Measurements from ENCODE around the gene DDX59.
A peak's percentile ranks its signal among the peaks of the same experiment; 100 is the strongest.

DDX59 gene

DNA sequence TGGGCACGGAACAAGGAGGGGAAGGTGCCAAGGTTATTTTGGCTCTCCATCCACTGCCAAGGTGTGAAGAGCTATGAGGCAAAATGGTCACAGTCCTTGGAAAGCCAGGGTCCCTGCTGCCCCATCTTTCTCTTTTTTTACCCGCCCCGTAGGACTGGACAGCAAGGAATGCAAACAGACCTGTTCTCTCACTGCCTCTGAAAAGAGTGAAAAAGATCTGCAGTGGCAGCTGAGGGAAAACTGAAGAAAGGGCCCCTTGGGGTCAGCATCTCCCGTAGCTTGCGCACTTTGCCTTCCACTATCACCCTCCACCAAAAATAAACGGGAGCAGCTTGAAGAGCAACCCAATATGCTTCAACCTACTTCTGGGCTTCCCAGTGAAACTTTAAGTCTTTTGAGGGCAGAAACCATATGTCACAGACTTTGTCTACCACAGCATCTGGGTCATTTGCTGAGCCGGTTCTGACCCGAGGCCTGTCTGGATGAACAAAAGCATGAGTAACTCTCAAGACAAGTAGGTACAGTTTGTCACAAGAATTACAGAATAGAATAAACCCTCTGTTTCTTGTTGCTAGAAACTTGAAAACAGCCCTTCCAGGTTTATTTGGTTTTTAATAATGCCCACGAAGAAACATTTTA lies 39.7 kb downstream of the DDX59 start:
- TF ChIP-seq POLR2A (IDR thresholded peaks at IDR 0.05; ENCODE audit: low read length) = no peak
- no peak for TF ChIP-seq GATA1 (IDR thresholded peaks at IDR 0.05; ENCODE audit: low read depth, low read length)
- DNase-seq = no peak

- no peak for DNase-seq
- TF ChIP-seq GATA1 (IDR thresholded peaks at IDR 0.05; ENCODE audit: low read depth, low read length) (no peak), POLR2A (IDR thresholded peaks at IDR 0.05; ENCODE audit: low read length) (no peak)
Observed at GRCh38 chr1:200628223-200628881, 41.4 kb downstream of the DDX59 start.

DNA sequence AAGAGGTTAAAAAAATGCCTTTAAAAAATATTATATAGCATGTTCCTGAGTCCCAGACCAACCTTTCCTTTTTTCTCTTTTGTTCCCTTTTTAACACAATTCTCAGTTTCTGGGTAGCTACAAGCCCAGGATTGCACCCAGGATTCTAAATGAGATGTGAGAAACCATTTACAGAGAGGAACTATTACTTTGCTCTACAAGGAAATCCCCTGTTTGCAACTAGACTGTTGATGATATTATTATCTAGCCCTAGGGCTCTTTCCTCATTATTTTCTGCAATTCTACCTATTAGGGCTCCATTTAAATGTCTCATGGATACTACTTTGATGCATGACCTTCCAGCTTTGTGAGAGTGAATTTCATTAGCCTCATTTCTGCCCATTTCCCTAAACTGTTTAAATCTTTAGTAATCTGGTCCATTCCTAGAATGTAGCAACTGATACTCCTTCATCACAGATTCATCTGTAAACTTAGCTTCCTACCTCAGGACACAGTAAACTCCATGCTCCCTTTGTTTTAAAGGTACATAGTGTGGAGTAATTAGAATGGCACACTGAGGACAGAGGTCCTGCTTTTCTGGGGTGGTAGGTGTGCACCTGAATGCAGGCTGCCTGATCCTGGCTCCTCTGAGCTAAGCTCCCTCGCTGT lies 42.0 kb downstream of the DDX59 start:
- TF ChIP-seq POLR2A (IDR thresholded peaks at IDR 0.05; ENCODE audit: low read length) (no peak), GATA1 (IDR thresholded peaks at IDR 0.05; ENCODE audit: low read depth, low read length) (no peak)
- DNase-seq = no peak

DNA sequence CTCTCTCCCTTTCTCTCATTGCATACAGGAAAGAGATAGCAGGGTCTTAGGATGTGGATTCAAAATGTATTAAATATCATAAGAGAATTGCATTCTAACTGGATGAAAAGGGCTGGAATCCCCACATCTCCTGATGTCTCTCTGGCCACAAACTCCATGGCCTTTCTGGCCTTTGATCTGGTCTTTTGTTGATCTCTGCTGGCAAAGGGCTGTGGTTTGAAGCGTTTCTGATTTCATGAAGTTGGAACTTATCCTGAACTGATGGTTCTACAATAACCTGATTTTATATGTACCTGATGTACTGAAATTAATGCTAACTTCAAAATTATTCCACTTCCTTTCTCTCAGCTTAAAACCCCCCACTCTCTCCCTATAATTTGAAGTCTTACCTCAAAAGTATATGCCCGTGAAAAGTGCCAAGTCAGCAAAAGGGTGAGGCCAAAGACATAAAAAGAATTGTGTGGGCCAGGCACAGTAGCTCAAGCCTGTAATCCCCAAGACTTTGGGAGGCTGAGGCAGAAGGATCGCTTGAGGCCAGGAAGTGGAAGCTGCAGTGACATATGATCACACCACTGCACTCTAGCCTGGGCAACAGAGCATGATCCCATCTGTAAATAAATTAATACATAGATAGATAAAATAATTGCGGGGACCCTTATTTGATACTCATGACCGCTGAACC lies 42.7 kb downstream of the DDX59 start:
- TF ChIP-seq GATA1 (IDR thresholded peaks at IDR 0.05; ENCODE audit: low read depth, low read length) = no peak
- TF ChIP-seq POLR2A (IDR thresholded peaks at IDR 0.05; ENCODE audit: low read length) = no peak
- DNase-seq = no peak

DNA sequence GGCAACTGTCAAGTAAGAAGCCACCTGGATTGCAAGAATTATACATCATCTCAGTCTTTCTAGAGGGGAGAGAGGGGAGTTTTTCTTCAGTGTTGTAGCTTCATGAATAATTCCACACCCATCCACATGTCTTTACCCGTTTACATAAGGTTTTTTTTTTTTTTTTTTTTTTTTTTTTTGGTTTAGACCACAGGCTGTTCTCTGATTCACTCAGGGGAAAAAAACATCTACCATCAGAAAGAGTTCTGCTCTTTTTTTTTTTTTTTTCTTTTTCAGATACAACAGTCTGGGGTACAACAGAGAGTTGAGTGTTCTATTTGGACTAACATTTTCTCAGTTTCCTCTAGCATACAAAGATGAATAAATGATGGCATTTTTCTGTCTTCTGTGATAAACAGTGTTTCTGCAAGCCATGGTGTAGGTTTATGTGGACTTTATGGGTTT lies 44.3 kb downstream of the DDX59 start:
- no peak for TF ChIP-seq GATA1 (IDR thresholded peaks at IDR 0.05; ENCODE audit: low read depth, low read length)
- TF ChIP-seq POLR2A (IDR thresholded peaks at IDR 0.05; ENCODE audit: low read length) = no peak
- DNase-seq = no peak

GRCh38 chr1:200624679-200625335 lies 44.9 kb downstream of the DDX59 start:
- DNase-seq = no peak

GRCh38 chr1:200620273-200621131 lies 49.2 kb downstream of the DDX59 start, which contains the start of gene KIF14:
Gene KIF14, minus strand, starts transcription at chr1:200620751. Its CDS starts 2,028 bp downstream, at chr1:200618723.
- TF ChIP-seq POLR2A (IDR thresholded peaks at IDR 0.05; ENCODE audit: low read length) (peak; percentile 80), GATA1 (IDR thresholded peaks at IDR 0.05; ENCODE audit: low read depth, low read length) (no peak)
- DNase-seq = peak; percentile 96

More at GRCh38 chr1:200624679-200625335, 44.9 kb downstream of the DDX59 start:
- TF ChIP-seq POLR2A (IDR thresholded peaks at IDR 0.05; ENCODE audit: low read length) (no peak), GATA1 (IDR thresholded peaks at IDR 0.05; ENCODE audit: low read depth, low read length) (no peak)

GRCh38 chr1:200619894-200620272 lies 49.8 kb downstream of the DDX59 start:
- DNase-seq = peak; percentile 35 to 62
- TF ChIP-seq POLR2A (IDR thresholded peaks at IDR 0.05; ENCODE audit: low read length) (no peak), GATA1 (IDR thresholded peaks at IDR 0.05; ENCODE audit: low read depth, low read length) (no peak)

GRCh38 chr1:200610846-200611245 lies 58.9 kb downstream of the DDX59 start:
- no peak for DNase-seq

DNA sequence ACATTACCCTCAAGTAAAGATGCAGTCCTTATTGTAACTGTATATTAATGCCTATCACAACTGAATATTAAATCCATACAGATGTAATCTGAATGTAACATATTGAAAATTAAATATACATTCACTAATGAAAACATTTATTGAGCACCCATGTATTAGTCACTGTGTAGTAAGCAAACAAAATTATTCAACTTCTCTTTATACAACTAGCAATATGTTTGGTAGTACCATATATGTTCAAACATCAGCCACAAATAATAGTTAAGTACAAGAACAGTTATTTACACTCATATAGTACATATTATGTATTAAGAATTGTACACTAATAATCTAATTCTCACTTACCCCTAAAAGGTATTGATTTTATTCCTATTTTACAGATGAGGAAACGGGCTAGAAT lies 67.1 kb downstream of the DDX59 start:
- TF ChIP-seq GATA1 (IDR thresholded peaks at IDR 0.05; ENCODE audit: low read depth, low read length) (no peak), POLR2A (IDR thresholded peaks at IDR 0.05; ENCODE audit: low read length) (no peak)
- DNase-seq = no peak

More at GRCh38 chr1:200610846-200611245, 58.9 kb downstream of the DDX59 start:
- TF ChIP-seq POLR2A (IDR thresholded peaks at IDR 0.05; ENCODE audit: low read length) = no peak
- TF ChIP-seq GATA1 (IDR thresholded peaks at IDR 0.05; ENCODE audit: low read depth, low read length) = no peak

Measured in erythroblast (primary cell).